Occipital lobe (tissue), 2 donors: ENCODE results near the gene PPP1R2C. TPM values are rescaled to one million over a fixed set of nuclear protein-coding genes. Genes with fewer than 3 reads are reported as not detected.

ENCODE experiments used
- DNase-seq: peaks from one replicate; lab custom pipeline; 2025; lab: John Stamatoyannopoulos, UW
- total RNA-seq: library from RNA; depleted of rRNA; stranded (reverse); fragments of >200 nt; gene quantifications from one replicate; pipeline ENCODE4 v1.2.3, GENCODE V29; 2014

Gene PPP1R2C
- total RNA-seq, 1 donor from 2014 or later: not detected

DNA sequence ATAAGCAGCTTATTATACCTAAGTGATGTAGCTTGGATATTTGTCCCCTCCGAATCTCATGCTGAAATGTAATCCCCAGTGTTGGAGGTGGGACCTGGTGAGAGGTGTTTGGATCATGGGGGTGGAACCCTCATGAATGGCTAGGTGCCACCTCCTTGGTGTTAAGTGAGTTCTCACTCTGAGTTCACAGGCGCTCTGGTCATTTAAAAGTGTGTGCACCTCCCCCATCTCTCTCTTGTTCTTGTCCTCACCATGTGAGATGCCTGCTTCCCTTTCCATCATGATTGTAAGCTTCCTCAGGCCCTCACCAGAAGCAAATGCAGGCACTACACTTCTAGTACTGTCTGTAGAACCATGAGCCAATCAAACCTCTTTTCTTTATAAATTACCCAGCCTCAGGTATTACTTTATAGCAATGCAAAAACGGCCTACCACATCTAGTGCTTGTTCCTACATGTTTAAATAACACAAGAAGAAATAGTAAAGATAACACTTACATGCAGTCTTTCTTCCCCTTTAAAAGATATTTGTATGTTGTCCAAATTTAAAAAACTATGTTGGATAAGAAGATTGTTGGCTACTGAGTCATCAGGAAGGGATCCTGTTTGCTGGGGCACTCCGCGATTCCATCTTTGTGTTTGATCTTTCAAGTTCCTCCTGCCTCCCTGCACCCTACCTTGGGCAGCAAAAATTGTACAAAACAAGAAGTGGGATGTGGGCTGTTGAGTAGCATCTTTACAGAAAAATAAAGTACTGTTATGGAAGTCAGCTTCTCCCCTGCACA lies 29.7 kb downstream of the PPP1R2C start:
- no peak for DNase-seq

DNA sequence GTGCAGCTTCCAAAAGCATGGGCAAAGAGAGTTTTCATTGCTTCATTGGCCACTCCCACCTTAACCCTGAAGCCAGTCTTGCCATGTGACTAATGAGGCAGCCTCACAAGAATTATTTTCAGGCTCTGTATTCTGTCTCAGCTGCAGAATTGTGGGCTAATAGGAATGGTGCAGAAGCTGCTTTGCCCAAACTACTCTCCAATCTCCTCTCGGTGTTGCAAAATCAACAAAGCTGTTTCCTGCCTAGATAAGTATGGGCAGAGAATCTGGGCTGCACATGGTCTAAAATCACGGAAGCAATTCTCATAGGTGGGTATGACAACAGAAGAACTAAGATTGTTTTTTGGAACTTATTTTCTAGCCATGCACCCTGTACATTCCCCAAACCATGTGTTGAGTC lies 31.4 kb downstream of the PPP1R2C start:
- no peak for DNase-seq

DNA sequence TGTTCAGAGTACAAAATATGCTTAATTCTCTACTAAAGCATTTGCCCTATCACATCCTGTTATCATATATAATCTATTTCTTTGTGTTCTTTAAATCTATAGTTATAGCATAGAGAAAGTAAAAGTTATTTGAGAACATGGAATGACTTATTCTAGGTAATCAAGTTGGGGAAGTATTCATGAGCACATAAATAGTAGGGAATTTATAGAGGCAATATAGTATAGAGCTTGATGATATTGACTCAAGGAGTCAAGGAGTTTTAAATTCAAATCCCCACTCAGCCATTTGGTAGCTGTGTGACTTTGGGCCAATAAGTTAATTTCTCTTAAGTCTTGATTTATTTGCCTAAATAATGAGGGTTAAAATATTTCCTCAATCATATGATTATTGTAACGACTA lies 37.5 kb downstream of the PPP1R2C start:
- no peak for DNase-seq

DNA sequence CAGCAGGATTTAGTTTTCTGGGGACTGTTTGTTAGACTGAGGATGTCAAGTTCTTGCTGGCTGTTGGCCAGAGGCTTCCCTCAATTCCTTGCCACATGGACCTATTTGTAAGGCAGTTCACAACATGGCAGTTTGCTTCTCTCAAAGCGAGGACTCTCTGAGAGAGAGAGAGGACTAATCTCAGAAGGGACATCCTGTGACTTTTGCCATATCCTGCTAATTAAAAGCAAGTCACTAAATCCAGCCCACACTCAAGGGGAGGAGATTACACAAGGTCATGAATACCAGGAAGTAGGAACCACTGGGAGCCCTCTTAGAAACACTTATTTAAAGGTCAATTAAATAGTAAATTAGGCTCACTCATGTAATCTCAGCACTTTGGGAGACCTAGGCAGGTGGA lies 38.2 kb downstream of the PPP1R2C start:
- DNase-seq: no peak

DNA sequence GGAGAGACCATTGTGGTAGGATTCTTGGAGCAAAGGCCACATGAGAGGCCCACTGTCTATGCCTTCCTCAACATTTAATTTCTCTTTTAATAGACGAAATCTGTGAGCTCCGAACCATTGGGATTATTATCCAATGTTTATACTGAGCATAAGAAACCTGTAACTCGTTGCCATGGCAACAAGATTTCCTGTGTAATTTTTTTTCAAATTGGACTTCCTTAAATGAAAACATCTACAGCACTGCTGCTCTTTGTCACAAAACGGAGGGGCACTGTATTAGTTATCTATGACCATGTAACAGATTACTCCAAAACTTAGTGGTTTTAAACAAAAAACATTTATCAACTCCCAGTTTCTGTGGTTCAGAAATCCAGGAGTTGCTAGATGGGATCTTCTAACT lies 38.7 kb downstream of the PPP1R2C start:
- DNase-seq: no peak

DNA sequence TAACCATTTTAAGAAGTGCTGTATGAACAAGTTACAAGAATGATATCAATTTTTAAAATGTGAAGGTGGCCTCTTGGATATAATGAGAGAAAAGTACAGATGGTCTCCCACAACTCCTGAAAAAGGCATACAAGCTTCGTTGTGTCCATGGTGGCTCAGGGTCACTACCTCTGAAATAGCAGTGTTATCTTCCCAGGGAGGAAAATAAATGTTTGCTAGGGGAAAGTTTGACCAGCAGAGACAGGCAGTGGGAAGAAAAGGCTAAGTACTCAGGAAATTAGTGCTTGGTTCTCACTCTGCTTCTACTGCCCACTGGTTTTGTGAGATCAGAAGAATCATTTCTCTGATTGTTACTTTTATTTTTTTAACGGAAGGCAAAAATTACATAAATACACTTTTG lies 39.4 kb downstream of the PPP1R2C start:
- DNase-seq: no peak

DNA sequence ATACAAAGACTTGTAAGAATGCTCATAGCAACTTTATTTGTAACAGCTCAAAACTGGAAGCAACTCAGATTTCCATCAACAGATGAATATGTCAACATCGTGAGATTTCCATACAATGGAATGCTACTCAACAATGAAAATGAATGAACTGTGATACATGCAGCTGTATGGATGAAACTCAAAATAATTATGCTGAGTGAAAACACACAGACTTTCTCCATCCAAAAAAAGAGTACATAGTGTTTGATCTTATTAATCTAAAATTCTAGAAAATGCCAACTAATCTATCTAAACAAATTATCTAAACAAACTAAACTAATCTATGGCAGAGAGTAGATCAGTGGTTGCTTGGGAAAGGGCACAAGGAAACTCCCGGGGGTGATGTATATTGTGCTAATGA lies 42.7 kb downstream of the PPP1R2C start:
- DNase-seq: no peak

DNA sequence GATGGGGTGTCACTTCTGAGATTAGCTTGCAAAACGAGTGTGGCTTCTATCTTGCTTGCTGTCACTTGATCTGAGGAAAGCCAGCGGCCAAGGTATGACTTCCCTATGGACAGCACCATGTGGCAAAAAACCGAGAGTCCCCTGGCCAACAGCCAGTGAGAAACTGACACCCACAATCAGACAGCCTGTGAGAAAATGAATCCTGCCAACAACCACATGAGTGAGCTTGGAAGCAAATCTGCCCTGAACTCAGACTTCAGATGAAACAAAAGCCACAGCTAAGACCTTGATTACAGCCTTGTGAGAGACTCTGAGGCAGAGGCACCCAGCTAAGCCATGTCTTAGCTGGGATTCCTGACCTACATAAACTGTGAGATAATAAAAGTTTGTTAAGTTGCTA lies 45.5 kb downstream of the PPP1R2C start:
- DNase-seq: no peak
